Measurements from ENCODE around the gene TLR2. TPM values are rescaled to one million over a fixed set of nuclear protein-coding genes. Genes with fewer than 3 reads are reported as not detected.
A peak's percentile ranks its signal among the peaks of the same experiment; 100 is the strongest.

The TLR2 gene
- total RNA-seq, 1 donor from 2014 or later: 19.1 TPM

GRCh38 chr4:153646261-153646660 is 37.8 kb upstream of the TLR2 start:
- no peaks in the 10 kb centered on the region for H3K36me3 ChIP-seq
- peak overlapping the region; percentile 56 to 58 for H3K27ac ChIP-seq
- TF ChIP-seq, protein P1, sequence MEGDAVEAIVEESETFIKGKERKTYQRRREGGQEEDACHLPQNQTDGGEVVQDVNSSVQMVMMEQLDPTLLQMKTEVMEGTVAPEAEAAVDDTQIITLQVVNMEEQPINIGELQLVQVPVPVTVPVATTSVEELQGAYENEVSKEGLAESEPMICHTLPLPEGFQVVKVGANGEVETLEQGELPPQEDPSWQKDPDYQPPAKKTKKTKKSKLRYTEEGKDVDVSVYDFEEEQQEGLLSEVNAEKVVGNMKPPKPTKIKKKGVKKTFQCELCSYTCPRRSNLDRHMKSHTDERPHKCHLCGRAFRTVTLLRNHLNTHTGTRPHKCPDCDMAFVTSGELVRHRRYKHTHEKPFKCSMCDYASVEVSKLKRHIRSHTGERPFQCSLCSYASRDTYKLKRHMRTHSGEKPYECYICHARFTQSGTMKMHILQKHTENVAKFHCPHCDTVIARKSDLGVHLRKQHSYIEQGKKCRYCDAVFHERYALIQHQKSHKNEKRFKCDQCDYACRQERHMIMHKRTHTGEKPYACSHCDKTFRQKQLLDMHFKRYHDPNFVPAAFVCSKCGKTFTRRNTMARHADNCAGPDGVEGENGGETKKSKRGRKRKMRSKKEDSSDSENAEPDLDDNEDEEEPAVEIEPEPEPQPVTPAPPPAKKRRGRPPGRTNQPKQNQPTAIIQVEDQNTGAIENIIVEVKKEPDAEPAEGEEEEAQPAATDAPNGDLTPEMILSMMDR (IDR thresholded peaks at IDR 0.05): no peak
- no peaks in the 10 kb centered on the region for H3K27me3 ChIP-seq
- intact Hi-C loops (cut with DNase I): loop anchor here (5.0 kb wide), 1 partner anchor 36 kb away; the partner anchor contains the start of gene TLR2
- no peak overlapping the region for H3K4me3 ChIP-seq
- no peak for DNase-seq (ENCODE audit: low spot score in 2 of 2)
- peaks cover 0 to 5% of the 10 kb centered on the region in 2 donors for H3K9me3 ChIP-seq
- H3K4me1 ChIP-seq: peaks cover 0 to 11% of the 10 kb centered on the region in 2 donors

- Histone ChIP-seq H3K4me3 (no peak overlapping the region), H3K36me3 (no peaks in the 10 kb centered on the region), H3K27me3 (no peaks in the 10 kb centered on the region), H3K27ac (peak overlapping the region; percentile 56 to 58), H3K4me1 (peaks cover 0 to 11% of the 10 kb centered on the region in 2 donors), H3K9me3 (peaks cover 0 to 5% of the 10 kb centered on the region in 2 donors)
- TF ChIP-seq, protein P1 (IDR thresholded peaks at IDR 0.05): no peak
- no peak for DNase-seq (ENCODE audit: low spot score in 2 of 2)
- intact Hi-C loops (cut with DNase I): loop anchor here (5.0 kb wide), 1 partner anchor 35 kb away; the partner anchor contains the start of gene TLR2
These were observed 37.1 kb upstream of the TLR2 start for GRCh38 chr4:153646978-153647377.

DNA sequence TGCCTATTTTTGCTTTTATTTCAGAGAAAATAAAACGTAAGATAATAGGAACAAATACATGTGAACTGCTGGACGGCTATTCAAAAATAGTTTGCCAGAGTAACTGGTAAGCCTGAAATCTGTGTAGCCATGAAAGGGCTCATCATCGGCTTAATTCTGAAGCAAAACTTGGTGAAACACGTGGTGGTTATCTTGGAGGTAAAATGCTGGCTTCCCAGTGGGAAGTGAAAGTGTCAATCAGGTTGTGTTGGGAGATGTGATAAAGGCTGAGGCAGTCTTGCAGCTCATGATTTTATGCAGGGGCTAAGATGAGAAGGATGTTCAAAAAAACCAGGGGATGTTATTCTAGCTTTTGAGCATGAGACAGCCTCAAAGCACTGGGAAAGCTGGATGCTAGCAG is 36.1 kb upstream of the TLR2 start:
- intact Hi-C loops (cut with DNase I): loop anchor here (5.0 kb wide), 1 partner anchor 34 kb away; the partner anchor contains the start of gene TLR2
- Histone ChIP-seq H3K4me1 (peaks cover 0 to 11% of the 10 kb centered on the region in 2 donors), H3K27me3 (no peaks in the 10 kb centered on the region), H3K9me3 (peaks cover 0 to 5% of the 10 kb centered on the region in 2 donors), H3K27ac (peak overlapping the region; percentile 36 to 56), H3K36me3 (no peaks in the 10 kb centered on the region), H3K4me3 (no peak overlapping the region)
- no peak for DNase-seq (ENCODE audit: low spot score in 2 of 2)
- TF ChIP-seq, protein P1 (IDR thresholded peaks at IDR 0.05): no peak

- intact Hi-C loops (cut with DNase I): loop anchor here (5.0 kb wide), 1 partner anchor 33 kb away; the partner anchor contains the start of gene TLR2
- Histone ChIP-seq H3K27me3 (no peaks in the 10 kb centered on the region), H3K4me3 (no peak overlapping the region), H3K9me3 (peaks cover 0 to 5% of the 10 kb centered on the region in 2 donors), H3K36me3 (no peaks in the 10 kb centered on the region), H3K27ac (no peak overlapping the region), H3K4me1 (peaks cover 0 to 11% of the 10 kb centered on the region in 2 donors)
- DNase-seq (ENCODE audit: low spot score in 2 of 2): no peak
- TF ChIP-seq, protein P1 (IDR thresholded peaks at IDR 0.05): no peak
These were observed 34.5 kb upstream of the TLR2 start for GRCh38 chr4:153649572-153649991.

DNA sequence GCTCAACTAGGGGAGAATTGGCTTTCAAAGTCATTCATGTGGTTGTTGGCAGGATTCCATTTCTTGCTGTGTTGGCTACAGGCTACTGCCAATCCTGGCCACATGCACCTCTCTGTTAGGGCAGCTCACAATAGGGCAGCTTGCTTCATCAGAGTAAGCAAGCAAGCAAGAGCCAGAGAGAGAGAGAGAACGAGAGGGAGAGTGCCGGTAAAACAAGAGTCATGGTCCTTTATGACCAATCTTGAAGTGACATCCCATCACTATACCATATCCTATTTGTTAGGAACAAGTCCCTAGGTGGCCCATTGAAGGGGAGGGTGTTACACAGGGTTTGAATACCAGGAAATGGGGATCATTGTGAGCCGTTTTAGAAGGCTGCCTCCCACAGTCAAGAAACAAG is 33.0 kb upstream of the TLR2 start:
- no peaks in the 10 kb centered on the region for H3K9me3 ChIP-seq
- intact Hi-C loops (cut with DNase I): loop anchor here (10.0 kb wide), 1 partner anchor 866 kb away; no protein-coding TSS in a partner anchor
- H3K36me3 ChIP-seq: no peaks in the 10 kb centered on the region
- no peaks in the 10 kb centered on the region for H3K27me3 ChIP-seq
- H3K27ac ChIP-seq: peak overlapping the region; percentile 48 to 62
- H3K4me3 ChIP-seq: no peak overlapping the region
- no peak for DNase-seq (ENCODE audit: low spot score in 2 of 2)
- H3K4me1 ChIP-seq: peaks cover 0 to 17% of the 10 kb centered on the region in 2 donors
- TF ChIP-seq, protein P1 (IDR thresholded peaks at IDR 0.05): no peak

Data from ascending aorta (tissue), 2 donors.